AG10803 (cell line): Measurements from ENCODE around the gene ANKS1A.

Experiments used
- DNase-seq: peaks from one replicate; pipeline ENCODE4 v3.0.0; 2010; ENCODE audit warnings: low read depth
- H3K4me3 ChIP-seq: 2 replicates; pipeline ENCODE4 v1.5.1; 2011; ENCODE audit warnings: mild to moderate bottlenecking, low read length, control low read depth
- TF ChIP-seq, protein P1 (sequence below): conservative IDR thresholded peaks from 2 replicates; pipeline ENCODE4 v1.5.1; 2011; ENCODE audit warnings: mild to moderate bottlenecking, low read length, control low read depth, inconsistent platforms

ANKS1A gene

DNA sequence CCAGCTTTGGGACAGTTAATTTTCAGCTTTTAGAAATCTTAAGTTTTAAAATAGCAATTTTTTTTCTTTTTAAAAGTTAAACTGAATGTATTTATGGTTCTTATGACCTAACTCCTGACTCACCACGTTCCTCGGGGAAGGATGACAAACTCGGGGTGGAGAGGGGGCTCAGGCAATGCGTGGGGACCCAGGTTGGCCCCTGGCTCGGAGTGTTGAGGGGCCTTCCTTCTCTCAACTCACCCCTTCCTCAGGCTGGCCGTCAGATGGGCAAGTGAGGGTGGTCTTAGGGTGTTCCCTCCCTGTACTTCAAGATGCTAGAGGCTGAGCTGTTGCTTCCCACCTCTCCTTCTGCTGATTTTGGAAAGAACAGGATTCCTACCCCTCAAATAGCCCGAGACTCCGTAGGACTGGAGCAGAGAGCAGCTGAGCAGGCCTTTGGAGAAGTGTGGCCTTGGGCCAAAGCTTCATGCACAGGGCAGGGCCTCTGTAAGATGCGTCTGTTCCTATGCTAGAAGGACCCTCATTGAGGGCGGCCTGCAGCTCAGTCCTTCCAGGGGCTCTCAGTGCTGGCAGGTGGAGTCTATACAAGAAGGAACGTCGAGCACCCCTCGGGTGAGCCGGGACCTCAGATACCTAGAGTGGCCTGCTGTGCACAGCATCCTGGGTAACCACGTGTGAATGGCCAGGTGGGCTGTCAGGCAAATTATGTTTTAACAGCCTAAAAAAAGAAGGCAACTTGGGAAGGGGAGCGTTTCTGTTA, 172.8 kb downstream of the ANKS1A start:
- DNase-seq, result no peak
- no peak overlapping the region for H3K4me3 ChIP-seq
- TF ChIP-seq, protein P1, sequence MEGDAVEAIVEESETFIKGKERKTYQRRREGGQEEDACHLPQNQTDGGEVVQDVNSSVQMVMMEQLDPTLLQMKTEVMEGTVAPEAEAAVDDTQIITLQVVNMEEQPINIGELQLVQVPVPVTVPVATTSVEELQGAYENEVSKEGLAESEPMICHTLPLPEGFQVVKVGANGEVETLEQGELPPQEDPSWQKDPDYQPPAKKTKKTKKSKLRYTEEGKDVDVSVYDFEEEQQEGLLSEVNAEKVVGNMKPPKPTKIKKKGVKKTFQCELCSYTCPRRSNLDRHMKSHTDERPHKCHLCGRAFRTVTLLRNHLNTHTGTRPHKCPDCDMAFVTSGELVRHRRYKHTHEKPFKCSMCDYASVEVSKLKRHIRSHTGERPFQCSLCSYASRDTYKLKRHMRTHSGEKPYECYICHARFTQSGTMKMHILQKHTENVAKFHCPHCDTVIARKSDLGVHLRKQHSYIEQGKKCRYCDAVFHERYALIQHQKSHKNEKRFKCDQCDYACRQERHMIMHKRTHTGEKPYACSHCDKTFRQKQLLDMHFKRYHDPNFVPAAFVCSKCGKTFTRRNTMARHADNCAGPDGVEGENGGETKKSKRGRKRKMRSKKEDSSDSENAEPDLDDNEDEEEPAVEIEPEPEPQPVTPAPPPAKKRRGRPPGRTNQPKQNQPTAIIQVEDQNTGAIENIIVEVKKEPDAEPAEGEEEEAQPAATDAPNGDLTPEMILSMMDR, result no peak

DNA sequence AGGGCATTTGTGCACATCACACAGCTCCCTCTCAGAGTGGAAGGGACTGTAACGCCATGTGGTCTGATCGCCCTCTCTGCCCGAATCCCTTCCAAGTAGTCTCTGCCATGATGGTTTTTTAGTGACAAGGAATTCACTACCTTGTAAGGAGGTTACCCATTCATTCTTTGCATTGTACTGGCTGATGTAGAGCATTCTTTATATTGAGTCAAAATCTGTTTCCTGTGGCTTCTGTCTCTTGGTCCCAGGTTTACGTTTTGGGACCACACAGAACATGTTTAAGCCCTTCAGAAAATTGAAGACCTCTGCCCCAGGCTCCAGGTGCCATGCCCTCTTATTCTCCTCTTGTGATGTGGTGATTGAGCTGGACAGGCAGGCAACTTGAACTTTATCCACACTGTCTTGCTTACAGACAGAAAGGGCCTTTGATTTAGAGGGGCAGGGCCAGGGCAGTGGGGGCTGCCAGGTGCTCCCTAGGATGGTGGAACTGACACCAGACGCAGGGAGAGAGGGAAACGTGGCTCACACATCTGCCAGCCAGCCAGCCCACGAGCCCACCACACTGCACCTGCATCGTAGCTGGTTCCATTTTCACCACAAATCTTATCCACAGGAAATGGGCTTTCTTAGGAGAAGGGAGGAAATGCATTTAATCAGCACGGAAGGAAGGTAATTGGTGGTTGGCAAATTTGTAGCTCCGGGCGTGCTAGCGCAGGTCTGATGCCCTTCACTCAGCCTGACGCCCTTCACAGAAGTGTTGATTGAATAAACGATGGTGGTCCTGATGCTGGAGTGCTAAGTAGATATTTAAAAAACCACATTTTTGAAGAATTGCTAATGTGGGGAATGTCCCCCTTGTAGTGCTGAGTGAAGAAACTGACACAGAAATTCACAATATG, 173.9 kb downstream of the ANKS1A start:
- TF ChIP-seq, protein P1, result no peak
- DNase-seq, result no peak
- H3K4me3 ChIP-seq, result no peak overlapping the region

DNA sequence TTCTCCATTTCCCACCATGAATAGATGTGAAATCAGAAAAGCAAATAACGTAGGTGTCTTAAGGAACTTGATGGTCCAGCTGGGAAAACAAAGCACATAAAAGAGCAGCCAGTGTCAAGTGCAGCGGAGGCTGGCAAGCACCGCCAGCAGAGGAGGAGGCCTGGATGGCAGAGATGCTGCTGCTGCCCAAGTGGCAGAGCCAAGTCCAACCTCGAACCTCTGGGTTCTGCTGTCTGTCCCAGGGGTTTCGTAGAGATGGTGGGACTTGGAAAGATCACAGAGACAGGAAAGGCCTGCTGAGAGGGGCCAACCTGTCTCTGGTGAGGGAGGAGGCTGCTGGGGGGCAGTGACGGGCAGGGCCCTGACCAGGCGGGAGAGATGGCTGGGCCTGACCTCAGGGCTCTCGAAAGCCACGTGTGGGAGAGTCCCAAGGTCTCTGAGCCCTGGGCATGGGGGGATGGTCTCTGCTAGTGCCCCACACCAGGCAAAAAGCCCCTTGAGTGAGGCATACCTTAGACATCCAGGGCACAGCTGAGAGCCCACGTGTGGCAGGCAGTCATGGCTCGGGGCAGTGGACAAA, 174.7 kb downstream of the ANKS1A start:
- no peak overlapping the region for H3K4me3 ChIP-seq
- TF ChIP-seq, protein P1, result no peak
- no peak for DNase-seq

DNA sequence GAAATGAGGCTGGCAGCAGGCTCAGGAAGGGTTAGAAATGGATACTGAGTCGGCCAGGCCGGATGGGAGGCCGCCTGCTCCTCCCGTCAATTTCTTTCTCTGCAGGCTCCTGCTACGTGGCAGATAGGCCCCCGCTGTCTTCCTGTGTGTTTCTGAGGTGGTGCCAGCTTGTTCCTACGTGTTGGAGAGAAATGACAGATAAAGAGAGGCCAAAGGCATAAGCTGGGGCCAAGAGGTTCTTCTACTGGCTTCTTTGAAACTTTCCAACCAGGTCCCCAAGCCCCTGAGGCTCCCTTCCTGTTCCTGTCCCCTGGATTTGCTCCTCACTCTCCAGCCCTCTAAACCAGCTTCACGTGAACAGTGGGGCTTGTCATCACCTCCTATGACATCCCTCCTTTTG, 175.2 kb downstream of the ANKS1A start:
- TF ChIP-seq, protein P1, result no peak
- H3K4me3 ChIP-seq, result no peak overlapping the region
- DNase-seq, result no peak

DNA sequence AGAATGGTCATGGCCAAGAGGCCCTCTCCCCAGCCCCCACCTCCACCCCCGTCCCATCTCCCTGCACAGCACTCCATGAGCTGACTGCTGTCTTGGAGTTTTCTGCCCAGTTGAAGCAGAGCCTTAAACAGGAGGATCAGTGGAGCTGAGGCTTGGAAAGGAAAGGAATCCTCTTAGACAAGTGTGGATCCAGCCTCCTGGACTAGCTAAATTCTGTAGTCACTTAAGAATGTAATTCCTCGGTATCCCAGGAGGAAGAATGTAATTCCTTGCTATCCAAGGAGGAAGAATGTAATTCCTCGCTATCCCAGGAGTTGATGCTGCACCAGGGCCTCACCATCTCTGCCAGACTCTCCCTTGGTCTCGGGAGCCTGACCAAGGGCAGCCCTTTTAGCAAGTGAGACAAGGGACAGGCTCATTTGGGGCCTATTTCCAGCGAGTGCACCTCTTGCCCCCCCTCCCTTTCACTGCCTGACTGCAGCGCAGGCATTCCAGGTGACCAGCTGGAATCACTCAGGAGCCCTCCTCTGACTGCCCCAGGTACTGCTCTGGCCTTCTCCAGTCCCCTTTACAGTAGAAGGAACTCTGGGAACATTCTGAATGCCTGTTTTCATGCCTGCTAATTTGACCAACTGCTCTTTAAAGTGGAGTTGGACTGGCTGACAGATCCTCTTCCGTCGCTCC, 175.8 kb downstream of the ANKS1A start:
- DNase-seq, result no peak
- TF ChIP-seq, protein P1, result no peak
- H3K4me3 ChIP-seq, result no peak overlapping the region

DNA sequence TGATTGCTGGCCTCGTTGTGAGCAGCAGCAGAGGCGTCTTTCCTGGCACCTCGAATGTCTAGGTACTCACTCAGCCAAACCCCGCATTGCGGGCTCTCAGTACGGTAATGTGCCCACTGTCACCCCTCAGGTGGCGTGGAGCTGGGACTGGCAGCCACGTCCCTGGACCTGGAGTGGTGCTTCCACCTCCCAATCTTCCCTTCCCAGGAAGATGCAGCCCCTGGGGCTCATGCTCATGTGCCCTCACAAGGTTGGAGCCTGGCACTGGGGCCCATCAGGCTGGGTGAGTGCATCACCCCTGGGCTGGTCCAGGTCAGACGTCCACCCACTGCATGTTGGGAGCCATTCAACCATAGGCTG, 176.4 kb downstream of the ANKS1A start:
- DNase-seq, result no peak
- TF ChIP-seq, protein P1, result no peak
- no peak overlapping the region for H3K4me3 ChIP-seq
